H1 (cell line): Measurements from ENCODE around the gene GABRR1.
"Not testable (repeated sequence)": the region's sequence is repeated elsewhere in the genome, so short reads cannot be mapped to it uniquely, and the experiment has no call there.

Experiments used
- EZH2 ChIP-seq: fragments of 200-600 bp; sonication (generic); IDR thresholded peaks from 2 replicates; pipeline ENCODE4 v1.7.1; 2012; ENCODE audit warnings: low read depth, mild to moderate bottlenecking, moderate library complexity, low read length, inconsistent platforms; ENCODE audit not compliant: severe bottlenecking
- JUND ChIP-seq: IDR thresholded peaks from 2 replicates; pipeline ENCODE4 v1.6.1; 2011; ENCODE audit warnings: mild to moderate bottlenecking, improper control_type of control experiment, low read length
- POLR2A ChIP-seq, 2 experiments: IDR thresholded peaks; 1 replicate in 1 of 2; 2 replicates in 1 of 2; pipeline ENCODE4 v1.6.1; 2011; ENCODE audit warnings: low read depth in 2 of 2, low read length in 2 of 2, mild to moderate bottlenecking in 2 of 2; ENCODE audit errors: control extremely low read depth in 1 of 2

- not testable (repeated sequence) for TF ChIP-seq JUND; EZH2; POLR2A (IDR thresholded peaks at IDR 0.05; ENCODE audit: control extremely low read depth in 1 of 2, low read depth in 2 of 2, low read length in 2 of 2)
Measured at GRCh38 chr6:89233605-89234004, 16.4 kb upstream of the GABRR1 start.
